Measurements from ENCODE around the gene RBBP6.

DNA sequence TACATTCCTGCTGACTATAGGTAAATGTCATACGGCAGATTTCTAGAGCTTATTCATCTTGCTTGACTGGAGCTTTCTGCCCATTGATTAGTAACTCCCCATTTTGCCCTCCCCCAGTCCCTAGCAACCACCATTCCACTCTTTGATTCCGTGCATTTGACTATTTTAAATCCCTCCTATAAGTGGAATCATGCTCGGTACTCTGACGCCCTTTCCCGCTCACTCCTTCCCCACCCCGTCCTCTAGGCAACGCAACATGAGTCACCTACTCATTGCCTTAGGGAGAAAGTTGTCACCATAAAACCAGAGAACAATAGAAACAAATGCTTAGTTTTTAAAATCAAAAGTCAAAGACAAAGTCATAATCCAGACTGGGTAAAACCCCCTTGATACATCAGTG, 45.5 kb upstream of the RBBP6 start:
- TF ChIP-seq, protein P1, sequence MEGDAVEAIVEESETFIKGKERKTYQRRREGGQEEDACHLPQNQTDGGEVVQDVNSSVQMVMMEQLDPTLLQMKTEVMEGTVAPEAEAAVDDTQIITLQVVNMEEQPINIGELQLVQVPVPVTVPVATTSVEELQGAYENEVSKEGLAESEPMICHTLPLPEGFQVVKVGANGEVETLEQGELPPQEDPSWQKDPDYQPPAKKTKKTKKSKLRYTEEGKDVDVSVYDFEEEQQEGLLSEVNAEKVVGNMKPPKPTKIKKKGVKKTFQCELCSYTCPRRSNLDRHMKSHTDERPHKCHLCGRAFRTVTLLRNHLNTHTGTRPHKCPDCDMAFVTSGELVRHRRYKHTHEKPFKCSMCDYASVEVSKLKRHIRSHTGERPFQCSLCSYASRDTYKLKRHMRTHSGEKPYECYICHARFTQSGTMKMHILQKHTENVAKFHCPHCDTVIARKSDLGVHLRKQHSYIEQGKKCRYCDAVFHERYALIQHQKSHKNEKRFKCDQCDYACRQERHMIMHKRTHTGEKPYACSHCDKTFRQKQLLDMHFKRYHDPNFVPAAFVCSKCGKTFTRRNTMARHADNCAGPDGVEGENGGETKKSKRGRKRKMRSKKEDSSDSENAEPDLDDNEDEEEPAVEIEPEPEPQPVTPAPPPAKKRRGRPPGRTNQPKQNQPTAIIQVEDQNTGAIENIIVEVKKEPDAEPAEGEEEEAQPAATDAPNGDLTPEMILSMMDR (IDR thresholded peaks at IDR 0.05) = no peak
- no peak for TF ChIP-seq EP300 (IDR thresholded peaks at IDR 0.05; ENCODE audit: low read depth)
